Glomerular endothelial cell (primary cell): ENCODE results near the gene AKR1D1. TPM values are rescaled to one million over a fixed set of nuclear protein-coding genes. Genes with fewer than 3 reads are reported as not detected.
"Not testable (repeated sequence)": the region's sequence is repeated elsewhere in the genome, so short reads cannot be mapped to it uniquely, and the experiment has no call there.

ENCODE experiments used
- DNase-seq: peaks from one replicate; pipeline ENCODE4 v3.0.0-alpha.2; 2011; ENCODE audit warnings: low read depth, low spot score; ENCODE audit errors: extremely low read depth
- total RNA-seq: library from RNA; depleted of rRNA; stranded (reverse); fragments of >200 nt; gene quantifications from 2 replicates; pipeline ENCODE4 v1.2.3, GENCODE V29; 2015

AKR1D1 gene, protein sequence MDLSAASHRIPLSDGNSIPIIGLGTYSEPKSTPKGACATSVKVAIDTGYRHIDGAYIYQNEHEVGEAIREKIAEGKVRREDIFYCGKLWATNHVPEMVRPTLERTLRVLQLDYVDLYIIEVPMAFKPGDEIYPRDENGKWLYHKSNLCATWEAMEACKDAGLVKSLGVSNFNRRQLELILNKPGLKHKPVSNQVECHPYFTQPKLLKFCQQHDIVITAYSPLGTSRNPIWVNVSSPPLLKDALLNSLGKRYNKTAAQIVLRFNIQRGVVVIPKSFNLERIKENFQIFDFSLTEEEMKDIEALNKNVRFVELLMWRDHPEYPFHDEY
- total RNA-seq = not detected in 2 replicates

DNA sequence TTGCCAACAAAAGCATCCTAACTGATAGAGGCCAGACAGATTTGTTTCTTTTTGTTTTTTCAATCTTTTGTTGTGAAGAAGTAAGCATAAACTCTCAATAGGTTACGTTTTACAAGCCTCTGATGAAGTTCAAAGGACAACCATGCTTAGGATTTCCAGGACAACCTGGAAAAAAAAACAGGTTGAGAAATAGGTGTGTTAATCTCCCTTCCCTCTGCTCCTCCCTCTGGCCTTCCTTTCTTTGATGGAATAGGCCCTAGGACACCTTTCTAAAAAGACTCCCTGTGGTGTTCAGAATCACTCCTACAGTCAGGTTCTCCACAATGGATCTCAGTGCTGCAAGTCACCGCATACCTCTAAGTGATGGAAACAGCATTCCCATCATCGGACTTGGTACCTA lies at the start of gene AKR1D1:
AKR1D1 (plus strand) TSS at position 264 of the 400 bp plus-strand sequence; CDS start at position 324, 60 bp downstream.
- DNase-seq = no peak

DNA sequence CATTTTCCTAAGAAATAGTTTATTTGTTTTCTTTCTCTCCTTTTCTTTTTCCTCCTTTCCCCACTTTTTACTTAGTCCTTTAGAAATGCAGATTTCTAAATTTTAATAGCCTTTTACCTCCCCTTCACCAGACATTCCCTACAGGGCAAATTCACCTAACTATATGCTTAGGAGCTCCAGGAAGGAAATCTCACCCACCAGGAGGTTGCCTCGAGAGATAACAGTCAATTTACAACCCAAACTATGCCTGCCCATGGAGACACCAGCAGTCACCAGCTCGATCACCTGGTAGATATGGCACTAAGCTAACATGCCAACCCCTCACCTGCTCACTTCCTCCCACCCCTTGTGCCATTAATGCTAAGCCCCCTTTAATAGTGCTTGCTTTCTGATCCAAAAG lies 49.2 kb upstream of the AKR1D1 start:
- no peak for DNase-seq

DNA sequence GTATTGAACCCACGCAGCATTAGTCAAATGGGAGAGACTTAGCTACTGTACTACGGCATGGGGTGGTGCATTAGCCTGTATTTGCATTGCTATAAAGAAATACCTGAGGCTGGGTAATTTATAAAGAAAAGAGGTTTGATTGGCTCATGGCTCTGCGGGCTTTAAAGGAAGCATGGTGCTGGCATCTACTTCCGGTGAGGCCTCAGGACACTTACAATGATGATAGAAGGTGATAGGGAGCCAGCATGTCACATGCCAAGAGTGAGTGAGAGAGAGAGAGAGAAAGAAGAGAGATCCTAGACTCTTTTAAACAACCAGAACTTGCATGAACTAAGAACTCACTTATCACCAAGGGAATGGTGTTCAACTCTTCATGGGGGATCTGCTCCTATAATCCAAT lies 47.1 kb upstream of the AKR1D1 start:
- DNase-seq = no peak

DNA sequence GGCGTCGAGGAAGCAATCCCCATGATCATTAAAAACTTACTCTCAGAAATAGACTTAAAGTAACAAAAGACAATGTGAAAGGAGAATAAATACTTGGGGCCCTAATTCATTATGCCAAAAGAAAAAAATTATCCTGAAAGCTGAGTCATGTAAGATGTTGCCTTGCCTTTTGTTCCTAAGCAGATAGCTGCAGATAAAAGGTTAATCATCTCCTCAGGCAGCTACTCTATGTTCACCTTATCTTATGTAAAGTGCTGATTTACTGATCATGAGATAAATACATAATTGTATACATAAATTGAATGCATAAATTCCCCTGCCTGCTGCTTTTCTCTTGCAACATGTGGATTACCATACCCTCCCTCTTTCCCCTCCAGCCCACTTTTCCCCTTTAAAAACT lies 46.3 kb upstream of the AKR1D1 start:
- no peak for DNase-seq

DNA sequence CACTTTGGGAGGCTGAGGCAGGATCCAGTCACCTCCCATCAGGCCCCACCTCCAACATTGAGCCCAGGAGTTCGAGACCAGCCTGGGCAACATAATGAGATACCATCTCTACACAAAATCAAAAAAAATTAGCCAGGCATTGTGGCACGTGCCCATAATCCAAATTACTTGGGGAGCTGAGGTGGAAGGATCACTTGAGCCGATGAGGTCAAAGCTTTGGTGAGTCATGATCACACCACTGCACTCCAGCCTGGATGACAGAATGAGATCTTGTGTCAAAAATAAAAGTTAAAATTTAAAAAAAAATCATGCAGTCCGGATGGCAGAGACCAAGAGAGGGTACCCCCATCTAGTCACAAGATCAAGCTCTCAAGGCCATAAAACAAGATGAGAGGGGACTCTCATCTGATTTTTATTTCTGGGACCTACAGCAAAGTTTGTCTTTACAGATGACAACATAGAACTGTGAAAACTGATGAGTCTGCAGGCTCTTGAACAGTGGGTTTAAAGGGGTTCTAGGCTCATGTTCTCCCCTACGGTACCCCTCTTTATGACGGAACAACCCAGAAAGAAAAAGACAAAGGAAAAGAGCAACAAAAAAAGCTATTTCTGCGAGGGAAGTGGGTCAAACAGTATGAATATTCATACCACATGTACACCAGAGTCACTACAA lies 45.4 kb upstream of the AKR1D1 start:
- no peak for DNase-seq

- DNase-seq = no peak
These were observed 44.1 kb upstream of the AKR1D1 start for GRCh38 chr7:138032186-138032585.

DNA sequence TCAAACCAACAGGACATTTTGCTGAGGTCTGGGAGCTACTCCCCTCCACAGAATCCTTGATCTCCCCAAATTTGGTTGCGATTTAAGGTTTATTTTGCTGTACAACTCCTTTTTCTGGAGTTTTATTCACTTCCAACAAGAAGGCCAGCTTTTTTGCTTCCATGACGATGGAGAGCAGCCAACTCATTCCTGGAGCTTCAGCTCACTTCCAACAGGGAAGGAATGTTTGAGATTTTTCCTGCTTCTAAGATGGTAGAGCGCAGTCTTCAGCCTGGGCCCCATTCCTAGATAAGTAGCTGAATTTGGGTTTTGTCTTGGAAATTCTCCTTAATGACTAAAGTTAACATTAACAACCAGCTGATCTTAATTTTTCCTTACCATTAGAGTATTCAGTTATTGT lies 43.5 kb upstream of the AKR1D1 start:
- no peak for DNase-seq

DNA sequence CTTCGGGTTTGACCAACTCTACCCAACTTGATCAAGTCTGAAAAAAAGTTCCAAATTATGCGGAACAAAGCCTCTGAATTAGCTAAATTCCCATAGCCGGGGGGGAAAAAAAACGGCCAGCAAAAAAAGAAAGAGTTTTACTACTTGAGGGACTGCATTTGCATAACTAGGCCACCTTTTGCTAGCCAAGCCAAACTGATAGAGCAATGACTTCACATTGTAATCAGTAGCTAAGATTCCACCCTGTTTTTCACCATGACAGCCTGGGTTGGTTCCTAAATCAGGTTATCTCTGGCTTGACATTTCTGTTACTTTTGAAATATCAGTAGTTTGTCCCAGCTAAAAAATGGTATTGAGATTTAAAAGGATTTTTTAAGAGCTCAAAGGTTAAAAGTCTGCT lies 43.0 kb upstream of the AKR1D1 start:
- no peak for DNase-seq

DNA sequence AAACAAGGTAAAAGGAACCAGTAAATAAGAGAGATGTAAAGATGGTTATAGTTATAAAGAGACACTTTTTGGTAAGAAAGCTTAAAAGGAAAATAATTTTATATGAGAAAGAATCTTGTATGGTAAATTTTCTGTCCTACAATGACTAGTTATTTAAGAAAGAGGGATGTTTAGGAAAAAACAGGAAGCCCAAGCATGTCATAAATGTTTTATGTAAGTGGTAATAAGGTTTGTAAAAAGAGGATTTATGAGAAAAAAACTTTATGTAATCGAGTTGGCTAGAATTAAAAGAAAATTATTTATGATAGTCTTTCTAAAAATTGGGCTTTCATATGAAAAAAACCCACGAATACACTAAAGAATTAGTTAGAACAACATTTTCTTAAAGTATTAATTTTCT lies 40.1 kb upstream of the AKR1D1 start:
- no peak for DNase-seq

GRCh38 chr7:138040063-138040462 lies 36.2 kb upstream of the AKR1D1 start:
- DNase-seq = not testable (repeated sequence)

DNA sequence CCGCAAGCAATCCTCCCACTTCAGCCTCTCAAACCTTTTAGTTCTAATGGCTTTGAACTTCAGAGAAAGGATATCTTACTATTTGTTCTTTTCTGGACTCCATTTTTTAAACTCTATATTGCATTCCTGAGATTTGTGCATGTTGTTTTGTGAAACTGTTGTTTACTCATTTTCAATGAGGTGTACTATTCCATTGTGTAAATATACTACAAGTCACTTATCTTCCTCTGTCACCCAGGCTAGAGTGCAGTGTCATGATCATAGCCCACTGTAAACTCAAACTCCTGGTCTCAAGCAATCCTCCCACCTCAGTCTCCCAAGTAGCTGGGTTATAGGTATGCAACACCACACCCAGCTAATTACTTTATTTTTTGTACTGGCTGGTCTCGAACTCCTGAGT lies 31.4 kb upstream of the AKR1D1 start:
- DNase-seq = no peak

DNA sequence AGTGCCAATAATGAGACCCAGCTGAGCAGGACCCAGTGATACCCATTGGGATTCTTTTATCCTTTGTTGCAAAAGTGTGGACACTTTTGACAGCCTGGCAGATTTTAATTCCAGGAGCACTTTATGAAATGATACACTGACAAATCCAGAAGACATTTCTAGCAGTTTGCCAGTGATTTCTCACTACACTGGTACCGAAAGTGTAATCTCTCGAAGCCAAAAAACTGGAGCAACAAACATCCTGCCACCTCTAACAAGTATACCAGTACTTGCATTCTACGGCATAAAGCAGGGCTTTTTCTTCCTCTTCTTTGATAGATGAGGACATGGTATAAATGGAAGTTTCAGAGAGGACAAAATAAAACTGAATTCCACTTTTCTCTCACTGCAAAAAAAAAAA lies 28.4 kb upstream of the AKR1D1 start:
- no peak for DNase-seq

DNA sequence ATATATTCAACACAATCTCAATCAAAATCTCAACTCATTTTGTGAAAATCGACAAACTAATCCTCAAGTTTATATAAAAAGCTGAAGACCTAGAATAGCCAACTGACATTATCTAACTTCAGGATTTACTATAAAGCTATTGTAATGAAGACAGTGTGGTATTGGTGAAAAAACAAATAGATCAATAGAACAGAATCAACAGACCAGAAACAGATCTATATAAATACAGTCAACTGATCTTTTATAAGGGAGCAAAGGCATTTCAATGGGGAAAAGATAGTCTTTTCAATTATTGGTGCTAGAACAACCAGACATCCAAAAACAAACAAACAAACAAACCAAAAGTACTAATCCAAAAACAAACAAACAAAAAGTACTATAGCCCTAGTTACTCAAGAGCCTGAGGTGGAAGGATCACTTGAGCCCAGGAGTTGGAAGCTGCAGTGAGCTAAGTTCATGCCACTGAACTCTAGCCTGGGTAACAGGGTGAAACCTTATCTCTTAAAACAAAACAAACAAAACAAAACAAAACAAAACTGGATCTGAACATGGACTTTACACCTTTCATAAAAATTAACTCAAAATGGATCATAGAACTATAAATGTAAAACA lies 26.6 kb upstream of the AKR1D1 start:
- no peak for DNase-seq

- not testable (repeated sequence) for DNase-seq
These were observed 24.5 kb upstream of the AKR1D1 start for GRCh38 chr7:138051712-138052247.

DNA sequence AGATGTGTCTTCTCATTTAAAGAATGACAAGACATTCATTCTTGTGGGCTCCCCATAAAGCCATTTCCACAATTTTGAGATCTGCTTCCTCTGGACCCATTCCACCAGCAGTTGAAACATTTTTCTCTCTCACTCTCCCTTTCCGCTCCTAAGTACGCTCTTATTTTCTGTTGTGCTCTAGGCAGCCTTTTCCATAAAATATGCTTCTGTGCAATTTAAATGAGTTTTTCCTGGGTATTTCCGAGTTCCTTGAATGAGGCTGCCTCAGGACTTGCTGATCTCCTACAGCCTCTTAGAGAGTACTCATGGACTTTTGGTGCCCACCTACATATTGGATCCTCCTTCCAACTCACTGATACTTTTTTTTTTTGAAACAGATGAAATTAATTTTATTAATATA lies 23.6 kb upstream of the AKR1D1 start:
- no peak for DNase-seq

GRCh38 chr7:138055698-138056097 lies 20.6 kb upstream of the AKR1D1 start:
- DNase-seq = not testable (repeated sequence)

- DNase-seq = no peak
These were observed 12.9 kb upstream of the AKR1D1 start for GRCh38 chr7:138063400-138063799.

GRCh38 chr7:138064856-138065357 lies 11.4 kb upstream of the AKR1D1 start:
- DNase-seq = no peak

DNA sequence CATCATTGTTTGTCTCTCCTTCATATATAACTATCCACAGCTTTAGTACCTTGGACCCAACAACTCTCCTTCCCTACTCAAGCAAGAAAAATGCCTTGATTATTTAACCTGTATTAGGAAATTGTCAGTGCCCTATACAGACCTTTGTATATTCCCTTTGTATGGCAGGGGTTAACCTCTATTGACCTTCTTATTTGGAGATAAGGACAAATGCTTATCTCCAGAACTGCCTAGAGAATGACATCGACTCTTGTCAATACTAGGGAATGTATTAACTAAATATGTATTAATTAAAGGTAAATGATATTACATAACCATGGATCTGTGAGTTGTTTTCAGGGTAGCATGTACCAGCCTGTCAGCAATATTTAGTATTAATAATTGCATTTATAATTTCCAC lies 10.4 kb upstream of the AKR1D1 start:
- no peak for DNase-seq

DNA sequence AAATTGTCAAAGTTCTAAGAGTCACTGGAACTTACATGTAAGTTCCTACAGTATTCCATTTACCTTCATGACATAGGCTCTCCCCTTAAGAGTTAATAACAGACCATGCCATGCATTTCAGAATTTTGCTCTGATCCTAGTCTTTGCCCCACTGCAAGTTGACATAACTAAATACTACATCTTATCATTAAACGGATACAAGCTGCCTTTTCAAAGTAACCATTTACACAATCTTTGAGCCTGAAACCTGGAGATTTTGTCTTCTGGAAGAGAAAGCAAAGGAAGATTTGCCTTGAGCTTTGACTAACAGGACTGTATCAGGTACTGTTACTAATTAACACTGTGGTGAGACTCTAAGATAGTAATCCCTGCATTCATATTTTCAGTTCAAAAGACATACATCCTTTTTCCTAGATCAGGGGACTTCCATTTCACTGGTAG lies 9.3 kb upstream of the AKR1D1 start:
- DNase-seq = no peak

DNA sequence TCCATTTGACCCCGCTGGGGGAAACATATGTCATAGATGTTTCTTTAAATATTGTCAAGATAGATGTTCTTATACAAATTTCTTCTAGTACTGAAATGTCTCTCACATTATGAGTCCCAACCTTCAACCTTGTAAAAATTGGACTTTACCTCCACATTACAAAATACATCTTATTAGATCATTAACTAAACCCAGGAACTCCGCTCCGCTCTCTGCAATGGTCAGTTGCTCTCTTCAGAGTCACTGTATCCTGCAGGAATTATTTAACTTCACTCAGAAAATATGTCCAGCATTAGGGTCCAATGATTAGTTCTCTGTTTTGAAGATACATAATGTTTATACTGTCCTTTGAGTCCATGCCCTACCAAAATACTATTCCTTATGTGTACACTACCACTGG lies 8.5 kb upstream of the AKR1D1 start:
- no peak for DNase-seq
